LoVo (cell line): ENCODE data around the gene CNTROB.

Experiments used
- DNase-seq: peaks from one replicate; pipeline ENCODE4 v3.0.0-alpha.2; 2016; ENCODE audit warnings: low spot score

CNTROB gene

DNA sequence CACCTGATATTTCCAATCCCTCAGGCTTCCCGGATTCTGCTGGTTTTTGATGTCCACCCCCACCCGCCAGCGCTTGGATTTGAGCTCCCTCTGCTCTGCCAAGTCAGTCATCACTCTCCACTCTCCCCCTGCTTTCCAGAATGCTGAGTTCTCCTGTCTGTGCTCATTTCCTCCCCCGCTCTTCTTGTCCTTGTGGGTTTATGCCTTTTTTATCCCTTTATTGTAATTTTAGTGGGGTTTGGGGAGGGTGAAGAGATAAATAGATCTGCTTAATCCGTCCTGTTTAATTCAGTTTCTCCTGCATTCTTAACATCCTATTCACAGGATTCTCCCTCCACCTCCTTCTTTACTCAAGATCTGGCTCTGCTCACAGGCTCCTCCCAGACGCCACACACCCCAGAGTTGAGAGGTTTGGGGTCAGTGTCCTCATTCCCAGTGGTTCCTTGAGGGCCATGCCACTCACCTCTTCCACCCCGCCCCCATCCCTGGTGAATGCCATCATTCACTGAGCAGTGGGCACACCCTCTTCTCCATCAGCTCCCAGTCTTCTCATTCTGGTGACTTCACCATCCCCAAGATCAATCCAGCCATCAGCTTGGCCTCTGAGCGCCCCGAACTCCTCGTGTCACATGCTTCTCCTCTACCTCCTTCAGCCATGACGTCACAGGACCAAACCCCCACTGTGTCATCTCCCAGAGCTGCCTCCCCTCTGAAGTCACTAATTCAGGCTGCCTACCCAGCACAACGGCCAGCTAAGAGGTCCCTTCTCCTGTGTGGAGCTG, 55.3 kb downstream of the CNTROB start:
- DNase-seq, result no peak

DNA sequence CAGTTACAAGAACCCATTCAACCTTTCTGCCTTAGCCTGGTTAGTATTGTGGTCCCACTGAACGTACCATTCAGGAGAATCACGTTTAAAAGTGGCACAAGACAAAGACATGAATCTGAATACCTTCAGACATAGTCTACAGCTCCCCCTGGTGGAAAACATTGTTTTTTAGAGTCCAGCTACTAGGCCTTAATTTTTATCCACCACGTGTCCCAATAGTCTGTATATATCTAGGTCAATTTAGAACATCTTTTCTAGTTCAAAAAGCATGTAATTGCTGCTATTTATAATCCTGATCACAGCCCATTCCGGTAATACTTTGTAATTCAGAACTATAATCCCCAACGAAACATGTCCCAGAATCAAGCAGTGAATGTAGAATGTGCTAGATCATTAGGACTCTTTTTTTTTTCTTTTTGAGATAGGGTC, 56.8 kb downstream of the CNTROB start:
- peak; percentile 78 for DNase-seq

DNA sequence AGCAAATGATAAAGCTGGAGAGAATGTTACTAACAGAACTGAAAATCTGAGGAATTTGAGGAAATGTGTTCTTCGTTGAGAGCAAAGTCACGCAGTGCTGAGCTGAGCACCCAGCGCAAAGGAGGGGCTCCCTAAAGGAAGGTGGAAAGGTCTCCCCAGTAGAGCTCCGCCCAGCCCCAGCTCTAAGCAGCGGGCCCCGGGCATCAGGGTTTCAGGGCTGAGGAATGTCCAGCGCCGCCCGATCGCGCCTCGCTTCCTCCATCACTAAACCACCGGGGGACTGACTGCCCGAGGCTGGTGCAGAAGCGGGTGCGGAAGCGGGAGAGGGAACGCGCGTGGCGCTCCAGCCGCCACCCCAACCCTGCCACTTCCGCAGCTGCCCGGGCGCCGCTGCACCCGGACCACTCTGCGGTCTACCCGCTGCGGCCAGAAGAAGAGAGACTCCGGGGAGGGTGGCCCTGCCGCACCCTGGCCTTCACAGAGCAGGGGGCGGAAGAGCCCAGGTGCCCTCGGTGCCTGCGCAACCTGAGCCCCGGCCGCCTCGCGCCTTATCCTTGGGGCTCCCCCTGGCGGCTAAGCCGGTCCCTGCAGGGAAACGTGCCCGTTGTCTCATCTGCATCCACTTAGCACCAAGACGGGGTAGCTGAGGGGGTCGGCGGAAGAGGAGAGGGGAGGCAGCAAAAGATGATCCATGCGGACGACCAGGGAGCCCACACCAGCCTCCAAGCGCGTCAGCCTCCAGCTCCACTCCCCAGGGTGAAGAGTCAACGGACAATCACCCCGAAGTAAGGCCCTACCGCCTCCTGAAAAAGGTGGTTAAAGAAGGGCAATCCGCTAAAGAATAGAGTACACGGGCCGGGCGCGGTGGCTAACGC, 58.0 kb downstream of the CNTROB start:
- peak; percentile 83 for DNase-seq

DNA sequence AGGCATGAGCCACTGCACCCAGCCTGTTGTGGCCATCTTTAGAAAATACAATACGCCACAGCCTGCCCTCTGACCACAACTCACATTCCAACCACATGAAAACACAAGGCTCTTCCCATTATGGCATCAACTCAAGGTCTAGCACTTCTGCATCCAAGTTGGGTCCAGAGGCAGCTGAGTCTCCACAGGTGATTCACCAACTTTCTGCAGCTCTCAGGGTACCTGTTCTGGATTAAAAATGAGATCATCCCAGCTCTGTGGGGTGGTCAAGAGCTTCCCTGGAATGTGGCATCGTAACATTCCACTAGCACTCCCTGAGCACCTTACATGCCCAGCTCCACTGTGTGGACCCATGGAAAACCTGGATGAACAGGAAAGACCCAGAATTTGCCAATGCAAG, 60.5 kb downstream of the CNTROB start:
- peak; percentile 59 for DNase-seq

DNA sequence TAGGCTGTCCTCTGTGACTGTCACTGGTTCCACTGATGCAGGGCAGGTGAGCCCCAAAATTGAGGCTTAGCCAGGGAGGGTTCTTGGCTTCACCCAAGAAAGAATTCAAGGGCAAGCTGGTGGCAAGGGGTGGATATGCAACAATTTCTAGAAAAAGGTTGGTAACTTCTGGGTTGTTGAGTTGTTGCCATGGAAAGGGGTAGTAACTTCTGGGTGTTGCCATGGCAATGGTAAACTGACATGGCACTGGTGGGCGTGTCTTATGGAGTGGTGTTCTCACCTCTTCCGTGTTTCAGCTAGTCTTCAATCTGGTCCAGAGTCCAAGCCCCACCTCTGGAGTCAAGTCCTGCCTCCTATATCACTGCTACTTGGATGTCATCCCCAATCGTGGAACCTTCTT, 60.9 kb downstream of the CNTROB start:
- no peak for DNase-seq

DNA sequence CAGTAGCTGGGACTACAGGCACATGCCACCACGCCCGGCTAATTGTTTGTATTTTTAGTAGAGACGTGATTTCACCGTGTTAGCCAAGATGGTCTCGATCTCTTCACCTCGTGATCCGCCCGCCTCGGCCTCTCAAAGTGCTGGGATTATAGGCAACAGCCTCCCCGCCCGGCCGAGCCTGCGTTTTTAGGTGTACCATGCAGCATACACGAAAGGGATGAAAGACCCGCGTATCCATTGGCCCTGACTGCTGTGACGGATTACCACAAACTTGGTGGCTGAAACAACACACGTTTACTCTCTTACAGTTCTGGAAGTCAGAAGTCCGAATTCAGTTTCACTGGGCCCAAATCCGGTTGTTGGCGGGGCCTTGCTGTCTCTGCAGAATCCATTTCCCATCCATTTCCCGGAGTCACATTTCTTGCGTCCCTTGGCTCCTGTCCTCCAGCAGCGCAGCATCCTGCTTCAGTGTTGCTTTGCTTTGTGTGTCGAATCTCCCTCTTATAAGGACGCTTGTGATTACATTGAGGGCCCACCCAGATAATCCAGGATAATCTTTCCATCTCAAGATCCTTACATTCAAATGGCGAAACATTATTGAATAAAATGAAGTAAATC, 62.1 kb downstream of the CNTROB start:
- DNase-seq, result no peak

DNA sequence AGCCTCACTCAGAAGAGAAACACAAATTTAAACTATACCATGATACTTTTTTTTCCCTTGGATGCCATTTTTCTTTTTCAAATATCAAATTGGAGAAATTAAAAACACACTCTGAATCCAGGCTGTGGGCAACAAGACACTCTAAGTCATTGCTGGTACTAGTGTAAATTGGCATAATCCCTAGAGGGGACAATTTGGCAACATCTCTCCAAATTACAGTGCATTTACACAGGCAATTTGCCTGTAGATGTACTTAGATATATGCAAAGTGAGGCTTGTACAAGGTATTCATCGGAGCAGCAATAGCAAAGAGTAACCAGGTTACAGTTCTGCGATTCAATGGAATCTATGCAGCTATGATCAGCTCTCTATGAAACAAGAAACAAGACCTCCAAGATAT, 63.7 kb downstream of the CNTROB start:
- no peak for DNase-seq

DNA sequence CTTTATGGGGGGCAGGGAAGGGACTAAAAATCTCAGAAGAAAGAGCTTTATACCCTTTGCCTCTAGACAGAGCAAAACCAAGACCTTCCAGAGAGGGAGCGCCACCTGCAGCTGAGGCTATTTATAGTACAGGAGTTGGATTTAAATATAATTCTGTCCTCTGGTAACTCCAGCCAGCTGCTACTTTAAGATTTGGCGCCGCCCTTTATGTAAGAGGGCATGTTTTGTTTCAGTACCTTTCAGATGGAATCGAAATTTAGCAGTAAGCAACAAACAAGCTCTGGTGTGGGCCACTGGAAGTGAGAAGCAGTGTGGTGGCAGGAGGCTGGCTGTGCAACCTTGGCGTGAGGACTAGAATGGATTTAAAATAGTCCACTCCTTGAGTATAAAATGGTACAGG, 65.2 kb downstream of the CNTROB start:
- DNase-seq, result no peak
